SJCRH30 (cell line): ENCODE data around the gene TRIM34. TPM values are rescaled to one million over a fixed set of nuclear protein-coding genes. Genes with fewer than 3 reads are reported as not detected.

ENCODE experiments used
- DNase-seq, 2 experiments: peaks; one replicate each; pipeline ENCODE4 v3.0.0-alpha.2; 2015 to 2020
- H3K27ac ChIP-seq: fragments of 250-450 bp; sonication (Bioruptor Pico); 2 replicates; pipeline ENCODE4 v1.5.1; 2020; ENCODE audit warnings: mild to moderate bottlenecking, moderate library complexity
- H3K27me3 ChIP-seq: fragments of 250-450 bp; sonication (Bioruptor Pico); 2 replicates; pipeline ENCODE4 v1.5.1; 2020; ENCODE audit warnings: mild to moderate bottlenecking, moderate library complexity
- H3K36me3 ChIP-seq: fragments of 250-450 bp; sonication (Bioruptor Pico); 2 replicates; pipeline ENCODE4 v1.5.1; 2020; ENCODE audit warnings: mild to moderate bottlenecking, moderate library complexity
- H3K4me1 ChIP-seq: fragments of 250-450 bp; sonication (Bioruptor Pico); 2 replicates; pipeline ENCODE4 v1.5.1; 2020; ENCODE audit warnings: mild to moderate bottlenecking, moderate library complexity
- H3K4me3 ChIP-seq: fragments of 250-450 bp; sonication (Bioruptor Pico); 2 replicates; pipeline ENCODE4 v1.5.1; 2020; ENCODE audit warnings: mild to moderate bottlenecking, moderate library complexity
- H3K9me3 ChIP-seq: fragments of 250-450 bp; sonication (Bioruptor Pico); replicated peaks from 2 replicates; pipeline ENCODE4 v1.5.1; 2020; ENCODE audit warnings: mild to moderate bottlenecking, moderate library complexity
- total RNA-seq: library from RNA; depleted of rRNA; stranded (reverse); fragments of >200 nt; shearing (Covaris generic); gene quantifications from 2 replicates; pipeline ENCODE4 v1.2.3, GENCODE V29; 2014

The TRIM34 gene
- total RNA-seq, 1 experiment from 2014 or later, result not detected

DNA sequence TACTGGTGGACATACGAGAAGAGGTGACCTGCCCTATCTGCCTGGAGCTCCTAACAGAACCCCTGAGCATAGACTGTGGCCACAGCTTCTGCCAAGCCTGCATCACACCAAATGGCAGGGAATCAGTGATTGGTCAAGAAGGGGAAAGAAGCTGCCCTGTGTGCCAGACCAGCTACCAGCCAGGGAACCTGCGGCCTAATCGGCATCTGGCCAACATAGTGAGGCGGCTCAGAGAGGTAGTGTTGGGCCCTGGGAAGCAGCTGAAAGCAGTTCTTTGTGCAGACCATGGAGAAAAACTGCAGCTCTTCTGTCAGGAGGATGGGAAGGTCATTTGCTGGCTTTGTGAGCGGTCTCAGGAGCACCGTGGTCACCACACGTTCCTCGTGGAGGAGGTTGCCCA lies 21.5 kb upstream of the TRIM34 start:
- Histone ChIP-seq H3K36me3 (no peaks in the 10 kb centered on the region), H3K4me3 (no peak overlapping the region), H3K27ac (no peak overlapping the region), H3K4me1 (no peaks in the 10 kb centered on the region), H3K27me3 (0 out of 2 replicates have a peak, but pooled peaks cover 3% of the 10 kb centered on the region), H3K9me3 (no peaks in the 10 kb centered on the region)
- DNase-seq, result no peak

DNA sequence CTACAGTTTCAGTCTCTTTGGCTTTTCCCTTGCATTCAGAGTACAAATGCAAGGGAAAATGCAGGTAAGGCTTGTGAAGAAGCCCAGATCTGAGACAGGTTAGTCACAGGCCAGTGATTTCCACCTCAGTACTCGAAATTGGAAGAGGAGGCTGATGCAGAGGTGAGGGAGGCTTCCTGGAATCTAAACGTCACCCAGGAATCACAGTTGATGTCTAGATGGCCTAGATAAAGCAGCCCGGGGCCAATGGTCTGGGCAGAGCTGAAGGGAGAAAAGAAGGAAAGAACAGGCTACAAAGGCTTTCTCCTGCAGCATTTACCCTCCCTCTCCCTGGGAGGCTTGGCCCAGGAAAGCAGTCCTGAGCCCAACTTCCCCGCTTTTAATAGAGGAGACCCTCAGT lies 19.9 kb upstream of the TRIM34 start:
- Histone ChIP-seq H3K36me3 (no peaks in the 10 kb centered on the region), H3K27ac (no peak overlapping the region), H3K9me3 (no peaks in the 10 kb centered on the region), H3K27me3 (no peaks in the 10 kb centered on the region), H3K4me1 (no peaks in the 10 kb centered on the region), H3K4me3 (no peak overlapping the region)
- no peak for DNase-seq

- no peaks in the 10 kb centered on the region for H3K4me1 ChIP-seq
- peak in 1 of 2 experiments; percentile 13 for DNase-seq
- no peak overlapping the region for H3K27ac ChIP-seq
- no peaks in the 10 kb centered on the region for H3K27me3 ChIP-seq
- H3K4me3 ChIP-seq, result no peak overlapping the region
- H3K36me3 ChIP-seq, result no peaks in the 10 kb centered on the region
- no peaks in the 10 kb centered on the region for H3K9me3 ChIP-seq
Observed at GRCh38 chr11:5605849-5606248, 19.0 kb upstream of the TRIM34 start.

DNA sequence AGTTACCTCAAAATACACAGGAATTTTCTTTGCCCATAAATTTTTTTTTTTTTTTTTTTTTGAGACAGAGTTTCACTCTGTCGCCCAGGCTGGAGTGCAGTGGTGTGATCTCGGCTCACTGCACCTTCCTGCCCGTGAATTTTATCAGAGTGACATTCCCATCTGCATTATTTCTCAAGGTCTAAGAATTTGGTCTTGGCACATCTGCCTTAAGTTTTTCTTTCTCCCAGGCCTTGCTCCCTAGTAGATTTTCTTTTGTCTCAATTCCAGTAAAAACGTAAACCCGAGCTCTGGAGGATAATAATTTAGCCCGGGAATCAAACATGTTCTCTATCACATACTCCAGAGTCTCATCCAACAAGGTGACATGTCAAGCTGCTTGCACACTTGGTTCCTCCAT lies 16.0 kb upstream of the TRIM34 start:
- Histone ChIP-seq H3K9me3 (no peaks in the 10 kb centered on the region), H3K4me3 (no peak overlapping the region), H3K27me3 (no peaks in the 10 kb centered on the region), H3K36me3 (no peaks in the 10 kb centered on the region), H3K4me1 (no peaks in the 10 kb centered on the region), H3K27ac (no peak overlapping the region)
- no peak for DNase-seq

- no peak overlapping the region for H3K4me3 ChIP-seq
- H3K4me1 ChIP-seq, result no peaks in the 10 kb centered on the region
- no peak overlapping the region for H3K27ac ChIP-seq
- no peaks in the 10 kb centered on the region for H3K27me3 ChIP-seq
- H3K9me3 ChIP-seq, result no peaks in the 10 kb centered on the region
- no peak for DNase-seq
- no peaks in the 10 kb centered on the region for H3K36me3 ChIP-seq
Observed at GRCh38 chr11:5610446-5610845, 14.4 kb upstream of the TRIM34 start.

DNA sequence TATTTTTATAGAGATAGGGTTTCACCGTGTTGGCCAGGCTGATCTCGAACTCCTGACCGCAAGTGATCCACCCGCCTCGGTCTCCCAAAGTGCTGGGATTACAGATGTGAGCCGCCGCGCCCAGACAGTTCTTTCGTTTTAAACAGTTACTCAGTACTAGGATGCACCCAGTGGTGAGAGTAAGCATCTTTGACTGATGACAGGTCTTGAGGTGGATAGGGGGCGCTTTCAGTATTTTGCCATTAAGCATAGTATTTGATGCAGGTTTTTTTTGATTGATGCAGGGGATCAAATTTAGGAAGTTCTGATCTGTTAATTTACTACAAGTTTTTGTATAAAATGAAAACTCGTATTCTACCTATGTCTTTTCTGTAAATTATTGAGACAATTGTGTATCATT lies 13.2 kb upstream of the TRIM34 start:
- Histone ChIP-seq H3K9me3 (no peaks in the 10 kb centered on the region), H3K4me1 (no peaks in the 10 kb centered on the region), H3K4me3 (no peak overlapping the region), H3K27ac (no peak overlapping the region), H3K27me3 (no peaks in the 10 kb centered on the region), H3K36me3 (no peaks in the 10 kb centered on the region)
- DNase-seq, result no peak

DNA sequence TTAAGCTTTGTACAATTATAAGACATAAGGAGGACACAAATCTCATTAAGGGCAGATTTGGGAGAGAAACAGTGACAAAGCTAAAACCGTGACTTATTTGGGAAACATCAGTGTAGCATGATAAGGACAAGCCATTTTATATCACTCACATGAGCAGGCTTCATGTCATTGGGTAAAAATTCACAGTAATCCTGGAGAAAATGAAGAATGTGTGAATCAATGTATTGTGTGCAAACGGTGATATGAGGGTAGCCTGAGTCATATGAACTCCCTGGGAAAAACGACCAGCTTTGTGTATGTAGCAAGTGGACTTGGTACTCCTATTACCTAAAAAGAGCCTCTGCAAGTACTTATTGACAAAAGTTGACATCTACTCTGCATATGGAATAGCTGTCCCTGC lies 6.0 kb upstream of the TRIM34 start:
- no peaks in the 10 kb centered on the region for H3K27me3 ChIP-seq

GRCh38 chr11:5620651-5621521 lies 3.9 kb upstream of the TRIM34 start:
- H3K4me3 ChIP-seq, result no peak overlapping the region
- no peak overlapping the region for H3K27ac ChIP-seq
- DNase-seq, result peak in 1 of 2 experiments; percentile 14
- H3K36me3 ChIP-seq, result no peaks in the 10 kb centered on the region
- no peaks in the 10 kb centered on the region for H3K4me1 ChIP-seq
- H3K27me3 ChIP-seq, result no peaks in the 10 kb centered on the region
- H3K9me3 ChIP-seq, result no peaks in the 10 kb centered on the region

More for the DNA sequence above, 6.0 kb upstream of the TRIM34 start:
- H3K4me1 ChIP-seq, result no peaks in the 10 kb centered on the region
- no peaks in the 10 kb centered on the region for H3K36me3 ChIP-seq
- DNase-seq, result no peak
- H3K4me3 ChIP-seq, result no peak overlapping the region
- H3K27ac ChIP-seq, result no peak overlapping the region
- no peaks in the 10 kb centered on the region for H3K9me3 ChIP-seq

DNA sequence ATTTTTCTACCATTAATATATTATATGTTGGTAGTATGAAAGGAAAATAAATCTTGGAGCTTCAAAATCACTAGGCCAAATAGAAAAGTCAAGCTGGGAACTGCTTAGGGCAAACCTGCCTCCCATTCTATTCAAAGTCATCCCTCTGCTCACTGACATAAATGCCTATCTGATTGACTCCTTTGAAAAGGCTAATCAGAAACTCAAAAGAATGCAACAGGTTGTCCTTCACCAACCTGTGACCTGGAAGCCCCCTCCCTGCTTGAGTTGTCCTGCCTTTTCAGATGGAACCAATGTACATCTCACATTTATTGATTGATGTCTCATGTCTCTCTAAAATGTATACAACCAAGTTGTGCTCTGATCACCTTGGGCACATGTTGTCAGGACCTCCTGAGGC lies 3.2 kb upstream of the TRIM34 start:
- Histone ChIP-seq H3K4me3 (no peak overlapping the region), H3K9me3 (no peaks in the 10 kb centered on the region), H3K27me3 (no peaks in the 10 kb centered on the region), H3K27ac (no peak overlapping the region), H3K36me3 (no peaks in the 10 kb centered on the region), H3K4me1 (no peaks in the 10 kb centered on the region)
- no peak for DNase-seq

DNA sequence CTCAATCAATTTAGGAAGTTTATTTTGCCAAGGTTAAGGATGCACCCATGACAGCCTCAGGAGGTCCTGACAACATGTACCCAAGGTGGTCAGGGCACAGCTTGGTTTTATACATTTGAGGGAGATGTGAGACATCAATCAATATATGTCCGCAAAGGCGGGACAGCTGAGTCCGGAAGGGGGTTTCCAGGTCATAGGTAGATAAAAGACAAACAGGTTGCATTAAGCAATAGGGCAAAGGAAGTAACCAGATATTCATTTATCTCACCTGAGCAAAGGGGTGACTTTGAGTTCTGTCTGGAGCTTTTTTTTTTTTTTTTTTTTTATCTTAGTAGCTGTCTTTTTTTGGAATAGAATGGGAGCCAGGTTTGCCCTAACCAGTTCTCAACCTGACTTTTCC lies 2.0 kb upstream of the TRIM34 start:
- no peaks in the 10 kb centered on the region for H3K9me3 ChIP-seq
- no peaks in the 10 kb centered on the region for H3K36me3 ChIP-seq
- H3K27ac ChIP-seq, result no peak overlapping the region
- no peak for DNase-seq
- no peaks in the 10 kb centered on the region for H3K27me3 ChIP-seq
- H3K4me1 ChIP-seq, result no peaks in the 10 kb centered on the region
- H3K4me3 ChIP-seq, result no peak overlapping the region

DNA sequence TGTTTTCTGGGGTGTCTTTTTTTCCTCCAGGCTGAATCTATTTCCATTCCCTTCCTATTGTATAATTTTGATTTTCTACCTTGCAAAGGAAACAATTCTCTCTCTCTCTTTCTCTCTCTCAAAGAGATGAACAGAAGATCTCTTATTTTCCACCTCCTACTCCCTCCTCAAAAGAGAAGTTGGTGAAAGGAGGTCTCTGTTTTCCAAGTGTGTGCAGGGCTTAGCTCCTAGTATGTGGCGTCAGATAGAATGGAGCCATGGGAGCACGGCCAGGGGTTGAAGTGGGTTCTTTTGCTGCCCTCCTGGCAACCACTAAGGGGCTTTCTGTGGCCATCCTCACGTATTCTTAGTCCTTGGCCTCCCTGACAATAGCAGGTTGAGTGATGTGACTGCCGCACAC lies 480 bp downstream of the TRIM34 start:
- no peaks in the 10 kb centered on the region for H3K9me3 ChIP-seq
- no peak for DNase-seq
- no peak overlapping the region for H3K4me3 ChIP-seq
- H3K4me1 ChIP-seq, result no peaks in the 10 kb centered on the region
- no peak overlapping the region for H3K27ac ChIP-seq
- no peaks in the 10 kb centered on the region for H3K36me3 ChIP-seq
- no peaks in the 10 kb centered on the region for H3K27me3 ChIP-seq

- H3K36me3 ChIP-seq, result no peaks in the 10 kb centered on the region
- DNase-seq, result no peak
- no peak overlapping the region for H3K4me3 ChIP-seq
- no peaks in the 10 kb centered on the region for H3K4me1 ChIP-seq
- no peaks in the 10 kb centered on the region for H3K27me3 ChIP-seq
- no peak overlapping the region for H3K27ac ChIP-seq
- no peaks in the 10 kb centered on the region for H3K9me3 ChIP-seq
Observed at GRCh38 chr11:5626196-5626595, 1.4 kb downstream of the TRIM34 start.

DNA sequence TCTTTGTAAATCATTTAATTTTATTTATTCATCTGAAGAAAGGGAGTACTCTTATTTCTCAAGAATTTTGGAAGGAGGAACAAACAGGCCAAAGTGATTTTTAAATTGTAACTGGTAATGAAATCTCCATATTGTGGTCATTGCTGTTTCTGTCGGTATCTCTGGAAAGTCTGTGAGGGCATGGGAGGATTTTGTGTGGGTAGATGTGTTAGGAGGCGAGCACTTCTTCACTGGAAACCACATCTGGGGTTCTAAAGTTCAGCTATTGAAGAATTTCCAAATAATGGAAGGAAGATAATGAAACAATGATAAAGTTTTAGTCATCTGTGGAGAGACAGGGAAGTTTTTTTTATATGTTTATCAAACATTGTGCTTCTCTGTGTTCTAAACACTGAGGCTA lies 6.6 kb downstream of the TRIM34 start:
- H3K4me1 ChIP-seq, result no peaks in the 10 kb centered on the region
- no peak overlapping the region for H3K27ac ChIP-seq
- no peak overlapping the region for H3K4me3 ChIP-seq
- H3K36me3 ChIP-seq, result no peaks in the 10 kb centered on the region
- no peak for DNase-seq
- no peaks in the 10 kb centered on the region for H3K9me3 ChIP-seq
- no peaks in the 10 kb centered on the region for H3K27me3 ChIP-seq

DNA sequence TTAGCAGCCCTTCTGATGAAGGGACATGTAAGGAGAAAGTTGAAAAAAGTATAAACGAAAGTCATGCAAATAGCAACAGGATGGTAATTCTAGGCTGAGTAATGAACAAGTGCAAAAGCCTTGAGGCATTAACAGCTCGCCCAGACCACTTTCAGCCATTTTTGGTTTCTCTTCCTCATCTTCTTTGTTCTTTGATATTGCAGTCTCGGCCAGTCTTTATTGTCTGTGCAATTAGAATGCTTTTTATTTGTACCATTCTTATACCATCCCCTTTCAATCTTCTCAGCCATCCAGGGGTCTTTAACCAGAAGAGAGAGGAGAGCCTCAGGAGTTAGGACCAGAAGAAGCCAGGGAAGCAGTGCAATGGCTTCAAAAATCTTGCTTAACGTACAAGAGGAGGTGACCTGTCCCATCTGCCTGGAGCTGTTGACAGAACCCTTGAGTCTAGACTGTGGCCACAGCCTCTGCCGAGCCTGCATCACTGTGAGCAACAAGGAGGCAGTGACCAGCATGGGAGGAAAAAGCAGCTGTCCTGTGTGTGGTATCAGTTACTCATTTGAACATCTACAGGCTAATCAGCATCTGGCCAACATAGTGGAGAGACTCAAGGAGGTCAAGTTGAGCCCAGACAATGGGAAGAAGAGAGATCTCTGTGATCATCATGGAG lies 7.3 kb downstream of the TRIM34 start:
- no peaks in the 10 kb centered on the region for H3K4me1 ChIP-seq
- no peaks in the 10 kb centered on the region for H3K36me3 ChIP-seq
- H3K27ac ChIP-seq, result no peak overlapping the region
- no peak for DNase-seq
- no peaks in the 10 kb centered on the region for H3K9me3 ChIP-seq
- no peaks in the 10 kb centered on the region for H3K27me3 ChIP-seq
- H3K4me3 ChIP-seq, result no peak overlapping the region

DNA sequence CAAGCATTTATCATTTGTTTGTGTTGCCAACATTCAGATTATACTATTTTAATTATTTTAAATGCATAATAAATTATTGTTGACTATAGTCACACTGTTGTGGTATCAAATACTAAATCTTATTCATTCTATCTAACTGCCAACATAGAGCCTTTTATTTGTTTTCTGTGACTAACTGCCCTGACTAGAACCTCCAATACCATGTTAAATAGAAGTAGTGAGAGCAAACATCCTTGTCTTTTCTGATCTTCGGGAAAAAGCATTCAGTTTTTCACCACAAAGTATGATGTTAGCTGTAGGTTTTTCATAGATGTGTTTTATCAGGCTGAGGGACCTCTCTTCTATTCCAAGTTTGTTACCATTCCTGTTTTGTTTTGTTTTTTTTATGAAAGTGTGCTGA lies 15.2 kb downstream of the TRIM34 start:
- Histone ChIP-seq H3K9me3 (no peaks in the 10 kb centered on the region), H3K27ac (no peak overlapping the region), H3K36me3 (no peaks in the 10 kb centered on the region), H3K4me1 (no peaks in the 10 kb centered on the region), H3K27me3 (no peaks in the 10 kb centered on the region), H3K4me3 (no peak overlapping the region)
- DNase-seq, result no peak

GRCh38 chr11:5643585-5643984 lies 18.8 kb downstream of the TRIM34 start:
- no peak overlapping the region for H3K27ac ChIP-seq
- H3K4me1 ChIP-seq, result no peaks in the 10 kb centered on the region
- no peak overlapping the region for H3K4me3 ChIP-seq
- DNase-seq, result no peak
- H3K9me3 ChIP-seq, result no peaks in the 10 kb centered on the region
- no peaks in the 10 kb centered on the region for H3K27me3 ChIP-seq
- no peaks in the 10 kb centered on the region for H3K36me3 ChIP-seq
